IMR-90 (cell line): ENCODE data around the gene SLC26A4. TPM values are rescaled to one million over a fixed set of nuclear protein-coding genes. Genes with fewer than 3 reads are reported as not detected.

ENCODE experiments used
- ATAC-seq: fragments of 200-7000 bp; cut with Tn5 transposase; 2 replicates; pipeline ENCODE4 v1.9.1; 2020; ENCODE audit warnings: low read depth, mild to moderate bottlenecking, moderate library complexity
- BruUV-seq: library from RNA; stranded (reverse); fragments of 400-500 nt; replicated peaks from 2 replicates; lab custom pipeline; 2021; lab: Mats Ljungman, UMichigan
- CTCF ChIA-PET: fragments of 300-600 bp; formaldehyde crosslinking; extraction: SDS; loops from one replicate; lab custom pipeline; 2021; ENCODE audit warnings: antibody characterized with exemption; lab: Yijun Ruan, JAX
- POLR2A ChIA-PET: fragments of 300-600 bp; sonication (Branson Sonifier 250); formaldehyde crosslinking; loops from one replicate; lab custom pipeline; 2022; ENCODE audit warnings: antibody characterized with exemption; ENCODE audit not compliant: unreplicated experiment; lab: Charles Lee
- DNase-seq: peaks from one replicate; pipeline ENCODE4 v3.0.0; 2013
- H2AFZ ChIP-seq: replicated peaks from 2 replicates; pipeline ENCODE3; 2013; ENCODE audit warnings: low read length, mild to moderate bottlenecking; ENCODE audit not compliant: poor library complexity
- H2AK5ac ChIP-seq: 2 replicates; pipeline ENCODE4 v1.6.1; 2013; ENCODE audit warnings: low read depth, low read length, inconsistent platforms
- H2AK9ac ChIP-seq: replicated peaks from 2 replicates; pipeline ENCODE3; 2013; ENCODE audit warnings: mild to moderate bottlenecking, low read depth, low read length, moderate library complexity; ENCODE audit not compliant: poor library complexity
- H2BK120ac ChIP-seq: 2 replicates; pipeline ENCODE4 v1.6.1; 2013; ENCODE audit warnings: low read depth, low read length, inconsistent platforms
- H2BK15ac ChIP-seq: 3 replicates; pipeline ENCODE4 v1.6.1; 2013; ENCODE audit warnings: low read depth, low read length, inconsistent platforms
- H2BK20ac ChIP-seq: 2 replicates; pipeline ENCODE4 v1.6.1; 2013; ENCODE audit warnings: low read depth, mild to moderate bottlenecking, inconsistent platforms, low read length, moderate library complexity
- H2BK5ac ChIP-seq: 2 replicates; pipeline ENCODE4 v1.6.1; 2013; ENCODE audit warnings: mild to moderate bottlenecking, low read depth, low read length, inconsistent platforms; ENCODE audit not compliant: poor library complexity, severe bottlenecking
- H3K14ac ChIP-seq: replicated peaks from 2 replicates; pipeline ENCODE4 v1.6.1; 2013; ENCODE audit warnings: low read depth, low read length, inconsistent platforms
- H3K18ac ChIP-seq: 2 replicates; pipeline ENCODE4 v1.6.1; 2013; ENCODE audit warnings: low read depth, low read length, control low read depth
- H3K23ac ChIP-seq: 2 replicates; pipeline ENCODE4 v1.6.1; 2013; ENCODE audit warnings: low read depth, low read length, inconsistent platforms
- H3K27ac ChIP-seq: 2 replicates; pipeline ENCODE4 v1.5.1; 2013; ENCODE audit warnings: mild to moderate bottlenecking, control low read depth, low read length; ENCODE audit not compliant: insufficient read depth
- H3K27me3 ChIP-seq: 2 replicates; pipeline ENCODE4 v1.6.1; 2013; ENCODE audit warnings: low read length; ENCODE audit not compliant: control insufficient read depth, insufficient read depth
- H3K36me3 ChIP-seq: 2 replicates; pipeline ENCODE4 v1.6.1; 2013; ENCODE audit warnings: low read length, mixed read lengths; ENCODE audit not compliant: control insufficient read depth, insufficient read depth
- H3K4ac ChIP-seq: 2 replicates; pipeline ENCODE4 v1.6.1; 2013; ENCODE audit warnings: low read depth, low read length, inconsistent platforms
- H3K4me1 ChIP-seq: 2 replicates; pipeline ENCODE4 v1.6.1; 2013; ENCODE audit warnings: low read length, mixed read lengths; ENCODE audit not compliant: control insufficient read depth, insufficient read depth
- H3K4me2 ChIP-seq: 2 replicates; pipeline ENCODE4 v1.6.1; 2013; ENCODE audit warnings: low read depth, mild to moderate bottlenecking, control low read depth, low read length, moderate library complexity
- H3K4me3 ChIP-seq: 2 replicates; pipeline ENCODE4 v1.5.1; 2013; ENCODE audit warnings: low read depth, mild to moderate bottlenecking, control low read depth, low read length, moderate library complexity; ENCODE audit not compliant: insufficient read depth
- H3K56ac ChIP-seq: 2 replicates; pipeline ENCODE4 v1.6.1; 2013; ENCODE audit warnings: low read length, inconsistent platforms; ENCODE audit not compliant: insufficient read depth; ENCODE audit errors: extremely low read depth
- H3K79me1 ChIP-seq, 2 experiments: 2 replicates each; pipeline ENCODE4 v1.6.1; 2013; ENCODE audit warnings: low read length in 2 of 2, inconsistent platforms in 1 of 2, low read depth in 1 of 2
- H3K9ac ChIP-seq: 2 replicates; pipeline ENCODE4 v1.6.1; 2013; ENCODE audit warnings: low read depth, low read length, control low read depth
- H3K9me1 ChIP-seq: 2 replicates; pipeline ENCODE4 v1.6.1; 2013; ENCODE audit warnings: low read length, inconsistent platforms; ENCODE audit not compliant: insufficient read depth
- H3K9me3 ChIP-seq: 2 replicates; pipeline ENCODE4 v1.6.1; 2013; ENCODE audit warnings: low read length; ENCODE audit not compliant: control insufficient read depth, insufficient read depth
- H4K20me1 ChIP-seq: 2 replicates; pipeline ENCODE4 v1.6.1; 2013; ENCODE audit warnings: low read length, inconsistent platforms; ENCODE audit not compliant: insufficient read depth
- H4K5ac ChIP-seq: 2 replicates; pipeline ENCODE4 v1.6.1; 2013; ENCODE audit warnings: mild to moderate bottlenecking, low read depth, low read length, control low read depth
- H4K8ac ChIP-seq, 2 experiments: 2 replicates each; pipeline ENCODE4 v1.6.1; 2013; ENCODE audit warnings: low read depth in 2 of 2, low read length in 2 of 2, control low read depth in 1 of 2, inconsistent platforms in 1 of 2
- H4K91ac ChIP-seq: 2 replicates; pipeline ENCODE4 v1.6.1; 2013; ENCODE audit warnings: low read depth, low read length, inconsistent platforms; ENCODE audit not compliant: insufficient read depth
- BHLHE40 ChIP-seq: fragments of 150-350 bp; IDR thresholded peaks from 2 replicates; pipeline ENCODE4 v1.6.1; 2016; ENCODE audit warnings: mild to moderate bottlenecking, low read depth, low read length
- CEBPB ChIP-seq: IDR thresholded peaks from 2 replicates; pipeline ENCODE4 v1.6.1; 2012; ENCODE audit warnings: low read depth, low read length, improper control_type of control experiment
- MAZ ChIP-seq: IDR thresholded peaks from 2 replicates; pipeline ENCODE4 v1.6.1; 2012; ENCODE audit warnings: low read depth, mild to moderate bottlenecking, low read length, improper control_type of control experiment, moderate library complexity, borderline replicate concordance
- POLR2A ChIP-seq: IDR thresholded peaks from 2 replicates; pipeline ENCODE4 v1.6.1; 2012; ENCODE audit warnings: mild to moderate bottlenecking, low read depth, low read length
- RAD21 ChIP-seq: IDR thresholded peaks from 2 replicates; pipeline ENCODE4 v1.6.1; 2012; ENCODE audit warnings: low read length, improper control_type of control experiment
- RFX5 ChIP-seq: IDR thresholded peaks from 2 replicates; pipeline ENCODE4 v1.8.0; 2012; ENCODE audit warnings: low read depth, mild to moderate bottlenecking, low read length, moderate library complexity
- SMC3 ChIP-seq: fragments of 150-350 bp; IDR thresholded peaks from 2 replicates; pipeline ENCODE4 v1.6.1; 2016; ENCODE audit warnings: low read depth, mild to moderate bottlenecking, antibody characterized with exemption, low read length, moderate library complexity
- WGBS, 2 experiments: methylation state at CpG; one replicate each; pipeline versions ENCODE4 v1.1.5 to v1.1.7; 2013; ENCODE audit warnings: missing lambda C conversion rate in 2 of 2; ENCODE audit not compliant: insufficient read length in 1 of 2; ENCODE audit errors: extremely low coverage in 2 of 2; 5-methylcytosine and 5-hydroxymethylcytosine counted together
- dilution Hi-C: fragments of 300-500 bp; cut with HindIII; formaldehyde crosslinking; loops from one replicate; pipeline ENCODE4 v1.14.3; 2018; ENCODE audit warnings: low sequenced_read_pairs; ENCODE audit not compliant: unreplicated experiment
- in situ Hi-C: fragments of 300-500 bp; cut with MboI; formaldehyde crosslinking; loops from 3 replicates; pipeline ENCODE4 v1.14.3; 2019; ENCODE audit warnings: low sequenced_read_pairs, inconsistent platforms, mixed read lengths
- intact Hi-C: fragments of 100-400 bp; cut with micrococcal nuclease; formaldehyde crosslinking; loops from 2 replicates; pipeline ENCODE4 v1.10.0; 2022
- polyA plus RNA-seq, 3 experiments: library from polyadenylated mRNA; depleted of rRNA; stranded (reverse); fragments of >200 nt; gene quantifications; 2 replicates each; pipeline ENCODE4 v1.2.3, GENCODE V29; 2012; ENCODE audit warnings: low replicate concordance in 1 of 3
- total RNA-seq: library from RNA; depleted of rRNA; stranded (reverse); fragments of >200 nt; gene quantifications from 2 replicates; pipeline ENCODE4 v1.2.3, GENCODE V29; 2012
- TF ChIP-seq, protein P1 (sequence below): conservative IDR thresholded peaks from 2 replicates; pipeline ENCODE4 v1.5.1; 2012; ENCODE audit warnings: mild to moderate bottlenecking, low read depth, low read length, improper control_type of control experiment
- TF ChIP-seq, protein P2 (sequence below): fragments of 150-350 bp; IDR thresholded peaks from 2 replicates; pipeline ENCODE4 v1.6.1; 2017; ENCODE audit warnings: mild to moderate bottlenecking, antibody characterized with exemption, low read length, low read depth

Gene SLC26A4
- total and polyA plus RNA-seq, 2 of the 4 experiments (the other 2 are of a cell fraction) = 0.09 to 1.1 TPM

DNA sequence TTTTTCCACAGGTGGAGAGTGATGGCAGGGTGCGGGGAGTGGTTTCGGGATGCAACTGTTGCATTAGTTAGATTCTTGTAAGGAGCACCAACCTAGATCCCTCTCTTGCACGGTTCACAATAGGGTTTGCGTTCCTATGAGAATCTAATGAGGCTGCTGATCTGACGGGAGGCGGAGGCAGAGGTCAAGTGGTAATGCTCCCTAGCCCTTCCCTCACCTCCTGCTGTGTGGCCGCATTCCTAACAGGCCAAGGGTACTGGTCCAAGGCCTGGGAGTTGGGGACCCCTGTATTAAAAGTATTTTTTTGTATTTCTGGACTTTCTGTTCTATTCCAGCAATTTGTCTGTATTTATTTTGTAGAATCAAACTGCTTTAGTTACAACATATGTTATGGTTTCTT, 90.5 kb downstream of the SLC26A4 start:
- Histone ChIP-seq H2BK120ac (no peak overlapping the region), H4K91ac (no peak overlapping the region), H3K23ac (no peak overlapping the region), H2AK5ac (no peak overlapping the region), H3K4me2 (no peak overlapping the region), H3K56ac (no peak overlapping the region), H3K27ac (no peak overlapping the region), H3K9me1 (peaks cover 2% of the 10 kb centered on the region; the same call in 1 of the 2 replicates), H3K9me3 (no peaks in the 10 kb centered on the region), H2AFZ (no peak overlapping the region), H2BK20ac (no peak overlapping the region), H3K4me3 (no peak overlapping the region), H3K36me3 (peaks cover 19% of the 10 kb centered on the region), H3K79me1 (peaks cover 14 to 26% of the 10 kb centered on the region in 2 experiments), H3K4me1 (no peaks in the 10 kb centered on the region), H2BK5ac (no peak overlapping the region), H4K20me1 (peaks cover 23% of the 10 kb centered on the region), H2BK15ac (no peak overlapping the region), H3K4ac (no peak overlapping the region), H4K5ac (no peak overlapping the region), H3K27me3 (no peaks in the 10 kb centered on the region), H3K18ac (no peak overlapping the region), H2AK9ac (no peak overlapping the region), H3K14ac (no peak overlapping the region), H4K8ac (no peak overlapping the region), H3K9ac (no peak overlapping the region)
- no TSS peak for BruUV-seq
- ATAC-seq (no peak), DNase-seq (no peak)
- intact Hi-C loops (no loop called here), dilution Hi-C loops (no loop called here), in situ Hi-C loops (no loop called here)
- TF ChIP-seq MAZ (no peak), RFX5 (no peak), SMC3 (no peak), POLR2A (no peak), BHLHE40 (no peak), RAD21 (no peak), CEBPB (no peak)
- TF ChIP-seq, protein P1, sequence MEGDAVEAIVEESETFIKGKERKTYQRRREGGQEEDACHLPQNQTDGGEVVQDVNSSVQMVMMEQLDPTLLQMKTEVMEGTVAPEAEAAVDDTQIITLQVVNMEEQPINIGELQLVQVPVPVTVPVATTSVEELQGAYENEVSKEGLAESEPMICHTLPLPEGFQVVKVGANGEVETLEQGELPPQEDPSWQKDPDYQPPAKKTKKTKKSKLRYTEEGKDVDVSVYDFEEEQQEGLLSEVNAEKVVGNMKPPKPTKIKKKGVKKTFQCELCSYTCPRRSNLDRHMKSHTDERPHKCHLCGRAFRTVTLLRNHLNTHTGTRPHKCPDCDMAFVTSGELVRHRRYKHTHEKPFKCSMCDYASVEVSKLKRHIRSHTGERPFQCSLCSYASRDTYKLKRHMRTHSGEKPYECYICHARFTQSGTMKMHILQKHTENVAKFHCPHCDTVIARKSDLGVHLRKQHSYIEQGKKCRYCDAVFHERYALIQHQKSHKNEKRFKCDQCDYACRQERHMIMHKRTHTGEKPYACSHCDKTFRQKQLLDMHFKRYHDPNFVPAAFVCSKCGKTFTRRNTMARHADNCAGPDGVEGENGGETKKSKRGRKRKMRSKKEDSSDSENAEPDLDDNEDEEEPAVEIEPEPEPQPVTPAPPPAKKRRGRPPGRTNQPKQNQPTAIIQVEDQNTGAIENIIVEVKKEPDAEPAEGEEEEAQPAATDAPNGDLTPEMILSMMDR = no peak
- TF ChIP-seq, protein P2, sequence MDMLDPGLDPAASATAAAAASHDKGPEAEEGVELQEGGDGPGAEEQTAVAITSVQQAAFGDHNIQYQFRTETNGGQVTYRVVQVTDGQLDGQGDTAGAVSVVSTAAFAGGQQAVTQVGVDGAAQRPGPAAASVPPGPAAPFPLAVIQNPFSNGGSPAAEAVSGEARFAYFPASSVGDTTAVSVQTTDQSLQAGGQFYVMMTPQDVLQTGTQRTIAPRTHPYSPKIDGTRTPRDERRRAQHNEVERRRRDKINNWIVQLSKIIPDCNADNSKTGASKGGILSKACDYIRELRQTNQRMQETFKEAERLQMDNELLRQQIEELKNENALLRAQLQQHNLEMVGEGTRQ = no peak
- no CpG with 5 or more reads among the region's 7 CpGs for WGBS, 2 experiments
- ChIA-PET CTCF (no interaction called here), POLR2A (no interaction called here)
